NCI-H748 (cell line): Measurements from ENCODE around the gene FAM13B.
"Not testable (repeated sequence)": the region's sequence is repeated elsewhere in the genome, so short reads cannot be mapped to it uniquely, and the experiment has no call there.

Experiments
- DNase-seq: peaks from one replicate; lab custom pipeline; 2025; ENCODE audit not compliant: unreplicated experiment; lab: John Stamatoyannopoulos, UW

Gene FAM13B

DNA sequence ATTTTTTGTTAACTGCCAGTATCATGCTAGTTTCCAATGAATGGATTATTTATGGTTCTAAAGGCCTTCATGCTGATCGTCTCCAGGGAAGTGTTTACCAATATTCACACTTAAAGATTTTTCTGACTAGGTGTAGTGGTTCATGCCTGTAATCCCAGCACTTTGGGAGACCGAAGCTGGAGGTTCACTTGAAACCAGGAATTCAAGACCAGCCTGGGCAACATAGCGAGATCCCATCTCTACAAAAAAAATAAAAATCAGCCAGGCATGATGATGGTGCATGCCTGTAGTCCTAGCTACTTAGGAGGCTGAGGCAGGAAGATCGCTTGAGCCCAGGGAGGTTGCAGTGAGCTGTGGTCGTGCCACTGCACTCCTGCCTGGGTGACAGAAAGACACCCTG is 43.5 kb downstream of the FAM13B start:
- no peak for DNase-seq

DNA sequence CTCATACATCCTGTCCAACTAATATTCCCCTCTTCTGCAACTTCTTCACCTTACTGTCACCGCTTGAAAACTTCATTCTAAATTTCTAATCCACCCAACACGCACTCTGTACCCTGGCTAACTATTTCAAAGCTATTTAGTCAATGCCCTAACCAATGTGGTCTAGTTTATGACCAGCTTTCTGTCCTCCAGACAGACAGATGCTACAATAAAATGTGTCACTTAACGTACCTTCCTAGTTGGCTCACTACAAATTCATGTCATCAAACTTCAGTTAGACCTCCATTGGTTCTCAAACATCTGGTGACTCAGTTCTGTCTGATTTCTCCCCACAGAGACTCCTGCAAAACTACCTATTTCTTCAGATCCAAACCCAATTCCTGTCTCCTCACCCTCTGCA is 57.7 kb downstream of the FAM13B start:
- no peak for DNase-seq

DNA sequence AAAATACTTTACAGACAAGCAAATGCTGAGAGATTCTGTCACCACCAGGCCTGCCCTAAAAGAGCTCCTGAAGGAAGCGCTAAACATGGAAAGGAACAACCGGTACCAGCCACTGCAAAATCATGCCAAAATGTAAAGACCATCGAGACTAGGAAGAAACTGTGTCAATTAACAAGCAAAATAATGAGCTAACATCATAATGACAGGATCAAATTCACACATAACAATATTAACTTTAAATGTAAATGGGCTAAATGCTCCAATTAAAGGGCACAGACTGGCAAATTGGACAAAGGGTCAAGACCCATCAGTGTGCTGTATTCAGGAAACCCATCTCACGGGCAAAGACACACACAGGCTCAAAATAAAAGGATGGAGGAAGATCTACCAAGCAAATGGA is 62.5 kb downstream of the FAM13B start:
- DNase-seq: not testable (repeated sequence)

DNA sequence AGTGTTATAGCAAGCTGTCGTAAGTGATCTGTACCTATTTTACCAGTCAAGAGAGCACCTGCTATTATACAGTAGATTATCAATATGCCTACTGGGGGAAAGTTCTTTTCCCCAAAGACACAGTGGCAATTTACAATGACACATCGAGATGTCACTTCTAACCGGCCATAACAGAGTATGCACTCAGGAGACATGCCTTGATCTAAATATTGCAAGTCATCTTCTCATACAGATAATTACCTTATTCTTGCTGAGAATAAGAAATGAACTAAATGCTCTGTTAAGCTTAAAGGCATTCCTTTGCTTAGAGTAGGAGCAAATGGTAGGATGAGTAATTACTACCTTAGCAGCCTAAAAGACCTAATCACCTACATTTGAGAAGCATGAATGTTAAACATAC is 72.1 kb downstream of the FAM13B start:
- no peak for DNase-seq

DNA sequence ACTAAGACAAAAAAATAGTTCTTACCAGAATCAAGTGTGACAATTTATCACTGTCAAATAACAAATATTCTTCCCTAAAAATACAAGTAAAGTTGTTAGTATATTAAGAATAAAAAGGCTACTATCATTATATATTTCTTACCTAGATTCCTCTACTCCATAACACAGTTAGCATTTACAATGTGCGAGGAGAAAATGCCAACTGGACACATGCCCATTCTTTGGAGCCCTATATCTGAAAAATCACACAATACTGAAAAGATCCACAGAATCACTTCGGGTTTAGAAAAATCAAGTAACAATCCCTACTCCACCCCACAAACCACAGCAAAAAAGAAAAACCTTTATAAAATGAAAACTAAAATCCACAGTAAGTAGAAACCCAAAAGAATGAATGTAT is 72.7 kb downstream of the FAM13B start:
- no peak for DNase-seq

DNA sequence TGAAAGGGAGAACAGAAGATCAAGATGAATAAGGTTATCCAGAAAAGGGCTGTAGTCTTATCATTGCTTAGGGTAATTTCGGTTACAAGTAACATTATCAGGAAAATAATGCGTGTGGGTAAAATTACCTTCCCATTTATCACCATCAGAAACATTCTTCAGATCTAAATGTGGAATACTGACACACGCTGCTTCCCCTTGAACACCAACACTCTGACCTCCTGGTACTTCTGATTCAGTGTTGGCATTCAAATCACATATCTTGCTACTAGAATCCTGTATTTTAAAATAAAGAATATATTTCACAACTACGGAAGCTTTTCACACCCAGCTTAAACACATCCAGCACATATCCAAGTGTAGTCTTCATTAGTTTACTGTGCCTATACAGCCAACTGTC is 73.4 kb downstream of the FAM13B start:
- no peak for DNase-seq

DNA sequence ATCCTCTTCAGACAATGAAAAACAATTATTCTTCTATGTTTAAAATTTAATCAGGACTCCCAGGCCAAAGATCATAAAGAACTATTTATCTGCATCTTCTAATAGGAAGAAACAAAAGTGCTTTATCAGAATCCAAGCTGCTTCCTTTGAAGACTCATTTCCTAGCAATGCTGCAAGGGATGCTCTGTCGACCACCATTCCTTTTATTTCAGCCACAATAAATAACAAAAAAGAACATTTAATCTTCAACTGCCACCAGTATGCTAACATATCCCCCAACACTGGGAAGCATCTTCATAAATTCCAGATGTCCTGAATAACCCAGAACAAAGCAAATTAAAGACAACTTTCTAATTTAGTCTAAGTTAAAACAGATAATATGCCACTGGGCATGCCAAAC is 74.9 kb downstream of the FAM13B start:
- DNase-seq: no peak

DNA sequence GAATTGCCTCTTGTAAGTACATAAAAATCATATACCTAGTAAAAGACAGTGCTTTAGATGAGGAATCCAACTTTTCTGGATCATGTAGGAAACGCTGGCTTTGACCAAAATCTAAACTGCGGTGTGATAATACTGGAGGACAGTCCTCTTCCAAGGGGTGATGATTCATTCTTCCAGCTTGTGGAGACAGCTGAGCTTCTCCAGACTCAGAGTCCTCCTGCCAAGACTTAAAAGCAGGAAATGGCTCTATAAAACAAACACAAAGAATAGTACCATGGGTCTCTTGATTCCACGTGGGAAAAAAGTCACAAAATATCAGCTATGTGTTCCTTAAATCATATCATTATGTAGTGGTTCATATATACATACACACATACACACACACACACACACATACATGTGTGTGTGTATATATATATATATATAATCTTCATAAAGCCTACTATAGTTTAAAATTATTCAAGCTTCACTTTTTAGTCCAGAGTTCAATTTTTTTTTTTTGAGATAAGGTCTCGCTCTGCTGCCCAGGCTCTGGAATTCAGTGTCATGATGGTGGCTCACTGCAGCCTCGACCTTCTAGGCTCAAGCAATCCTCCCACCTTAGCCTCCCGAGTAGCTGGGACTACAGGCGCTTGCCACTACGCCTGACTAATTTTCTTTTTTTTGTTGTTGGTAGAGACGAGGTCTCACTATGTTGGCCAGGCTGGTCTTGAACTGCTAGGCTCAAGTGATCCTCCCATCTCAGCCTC is 78.6 kb downstream of the FAM13B start:
- no peak for DNase-seq

DNA sequence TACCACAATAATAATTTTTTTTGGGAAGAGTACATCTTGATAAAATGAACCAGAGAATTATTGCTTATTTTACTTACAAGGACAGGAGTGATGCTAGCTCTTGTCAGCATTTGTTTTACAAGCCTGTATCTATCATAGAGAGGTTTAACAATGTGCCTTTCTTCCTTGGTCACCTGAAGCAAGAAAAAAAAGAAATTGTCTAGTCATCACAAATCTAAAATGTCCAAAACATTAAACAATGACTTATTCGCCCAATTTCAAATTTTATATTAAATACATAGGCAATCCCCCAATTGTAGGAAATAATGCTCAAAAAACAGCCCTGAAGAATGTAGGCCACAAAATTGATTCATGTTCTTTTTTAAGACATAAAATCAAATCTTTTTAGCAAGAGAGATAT is 87.1 kb downstream of the FAM13B start:
- DNase-seq: no peak

DNA sequence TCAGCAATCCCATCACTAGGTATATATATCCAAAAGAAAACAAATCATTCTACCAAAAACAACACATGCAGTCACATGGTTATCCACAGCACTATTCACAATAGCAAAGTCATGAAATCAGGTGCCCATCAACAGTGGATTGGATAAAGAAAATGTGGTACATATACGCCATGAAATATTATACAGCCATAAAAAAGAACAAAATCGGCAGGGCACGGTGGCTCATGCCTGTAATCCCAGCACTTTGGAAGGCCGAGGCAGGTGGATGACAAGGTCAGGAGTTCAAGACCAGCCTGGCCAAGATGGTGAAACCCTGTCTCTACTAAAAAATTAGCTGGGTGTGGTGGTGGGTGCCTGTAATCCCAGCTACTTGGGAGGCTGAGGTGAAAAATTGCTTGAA is 88.6 kb downstream of the FAM13B start:
- DNase-seq: not testable (repeated sequence)

DNA sequence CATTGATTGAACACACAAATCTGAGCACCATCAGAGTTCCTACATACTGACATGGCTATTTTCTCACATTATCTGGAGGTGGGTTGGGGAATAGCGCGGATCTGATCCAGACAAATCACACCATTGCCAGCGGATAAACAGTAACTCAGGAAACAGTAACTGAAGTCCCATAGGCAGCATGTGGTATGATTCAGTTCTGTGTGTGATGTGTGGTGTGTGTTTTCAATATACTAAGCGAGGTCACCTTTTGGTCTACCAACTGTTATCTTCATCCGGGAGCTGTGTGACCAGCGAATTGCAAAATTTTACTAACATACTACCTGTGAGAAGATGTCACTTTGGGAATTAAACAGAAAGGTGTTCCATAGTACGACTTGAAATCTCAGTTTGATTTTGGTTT is 93.5 kb downstream of the FAM13B start:
- DNase-seq: no peak

DNA sequence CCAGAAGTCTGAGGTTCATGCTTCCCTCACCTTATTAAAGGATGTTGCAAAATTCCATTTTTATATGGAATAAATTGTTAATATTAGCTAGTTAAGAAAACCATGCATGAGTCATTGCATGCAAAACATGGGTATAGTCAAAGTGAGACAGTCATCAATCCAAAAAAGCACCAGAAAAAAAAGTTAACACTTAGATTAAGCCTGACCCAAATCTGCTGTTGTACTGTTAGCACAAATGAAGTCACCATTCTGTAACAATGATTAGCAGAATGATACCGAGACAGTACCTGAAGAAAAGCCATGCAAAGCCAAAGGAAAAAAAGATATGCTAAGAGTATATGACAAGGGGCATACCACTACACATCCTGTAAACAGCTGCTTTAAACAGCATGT is 94.1 kb downstream of the FAM13B start:
- DNase-seq: no peak

DNA sequence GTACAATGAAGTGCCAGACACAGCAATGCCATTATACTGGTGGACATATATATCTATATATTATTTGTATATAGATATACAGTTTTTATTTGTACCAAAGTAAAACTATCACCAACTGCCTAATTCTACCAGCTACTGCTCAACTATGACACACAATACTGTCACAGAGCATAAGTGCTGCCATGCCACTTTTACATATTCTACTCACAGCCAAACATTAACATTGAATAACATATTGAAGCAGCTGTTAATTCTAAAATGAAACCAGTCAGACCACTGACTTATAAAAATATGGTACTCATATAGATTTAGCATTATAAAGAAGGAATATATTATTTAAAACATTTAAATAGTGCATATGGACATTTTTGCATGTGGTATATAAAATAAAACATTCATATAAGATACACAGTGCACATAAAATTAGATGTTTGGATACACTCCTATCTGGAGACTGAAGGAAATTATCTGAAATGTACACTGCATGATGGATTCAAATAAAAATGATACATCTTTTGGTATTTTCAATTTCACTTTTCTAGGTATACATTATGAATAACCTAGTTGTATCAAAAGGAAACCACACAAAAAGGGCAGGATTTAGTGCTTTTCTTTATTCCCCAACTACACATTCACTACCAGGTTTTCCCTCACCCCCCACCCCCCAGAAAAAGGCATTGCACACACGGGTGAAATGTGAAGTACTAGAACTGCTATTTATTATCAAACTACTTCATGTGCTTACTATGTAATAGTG is 94.7 kb downstream of the FAM13B start:
- no peak for DNase-seq

DNA sequence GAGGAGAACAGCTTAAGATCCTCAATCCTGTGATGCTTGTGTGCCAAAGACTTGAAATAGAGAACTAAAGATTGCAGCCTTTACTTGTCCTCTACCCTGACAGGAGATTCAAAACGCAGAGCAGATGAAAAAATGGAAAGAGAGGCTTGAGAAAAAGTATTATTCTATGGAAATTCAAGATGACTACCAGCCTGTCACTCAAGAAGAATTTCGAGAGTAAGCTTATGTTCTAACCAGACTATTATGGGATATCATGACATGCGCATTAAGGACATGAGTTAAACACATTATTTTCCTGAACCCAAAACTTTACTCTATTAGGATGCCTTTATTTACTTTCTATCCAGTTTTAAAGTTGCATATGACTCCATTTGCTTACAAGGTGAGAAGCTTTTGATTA is 97.2 kb downstream of the FAM13B start:
- DNase-seq: no peak

DNA sequence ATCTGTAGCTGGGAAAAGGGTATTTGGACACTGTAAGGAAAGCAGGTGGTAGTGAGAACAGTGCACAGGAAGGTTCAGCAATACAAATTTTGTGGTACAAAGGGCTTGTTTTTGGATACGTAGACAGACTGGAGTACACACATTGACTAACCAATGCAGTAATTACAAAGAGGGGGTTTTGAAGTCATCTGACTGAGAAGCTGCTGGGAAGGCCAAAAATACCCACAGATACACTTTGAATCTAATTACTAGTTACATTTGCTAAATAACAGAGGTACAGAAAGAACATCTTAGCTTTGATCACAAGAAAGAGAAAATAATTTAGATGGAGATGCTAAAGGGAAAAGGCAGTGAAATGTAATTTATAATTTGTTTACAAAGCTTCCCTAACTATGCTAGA is 97.7 kb downstream of the FAM13B start:
- no peak for DNase-seq

DNA sequence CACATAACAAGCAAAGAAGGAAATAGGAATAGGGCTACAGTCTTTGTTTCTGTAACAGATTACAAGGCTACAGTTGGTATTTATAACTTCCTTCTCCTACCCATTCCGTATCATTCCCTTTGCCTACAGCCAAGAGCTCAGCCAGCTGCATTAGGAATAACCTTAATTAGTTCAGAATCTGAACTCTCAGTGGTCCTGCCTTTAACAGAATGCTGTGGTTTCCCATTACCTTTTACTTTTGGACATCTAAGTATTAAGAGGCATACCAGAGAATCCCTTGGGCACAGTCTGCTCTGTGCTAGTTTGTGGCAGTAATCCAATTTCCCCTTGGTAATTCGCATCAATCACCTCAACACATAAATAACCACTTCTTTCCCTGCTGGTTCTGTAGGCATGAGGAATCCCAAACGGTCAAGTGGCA is 99.4 kb downstream of the FAM13B start:
- DNase-seq: no peak

DNA sequence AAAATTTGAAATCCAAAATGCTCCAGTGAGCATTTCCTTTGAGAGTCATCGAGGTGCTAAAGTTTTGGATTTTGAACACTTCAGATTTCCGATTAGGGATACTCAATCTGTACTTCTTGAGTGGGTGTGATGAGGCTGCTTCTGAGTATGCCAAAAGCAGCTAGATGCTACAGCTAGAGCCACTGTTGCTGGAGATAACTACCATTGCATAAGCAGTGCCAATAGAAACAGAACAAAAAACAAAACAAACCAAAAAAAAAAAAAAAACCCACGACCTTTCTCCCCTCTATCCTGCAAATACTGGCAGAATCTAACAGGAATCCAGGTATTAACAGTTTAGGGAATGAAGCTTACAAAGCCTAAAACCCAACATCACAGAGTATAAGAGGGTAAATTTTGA is 100.1 kb downstream of the FAM13B start:
- DNase-seq: no peak

DNA sequence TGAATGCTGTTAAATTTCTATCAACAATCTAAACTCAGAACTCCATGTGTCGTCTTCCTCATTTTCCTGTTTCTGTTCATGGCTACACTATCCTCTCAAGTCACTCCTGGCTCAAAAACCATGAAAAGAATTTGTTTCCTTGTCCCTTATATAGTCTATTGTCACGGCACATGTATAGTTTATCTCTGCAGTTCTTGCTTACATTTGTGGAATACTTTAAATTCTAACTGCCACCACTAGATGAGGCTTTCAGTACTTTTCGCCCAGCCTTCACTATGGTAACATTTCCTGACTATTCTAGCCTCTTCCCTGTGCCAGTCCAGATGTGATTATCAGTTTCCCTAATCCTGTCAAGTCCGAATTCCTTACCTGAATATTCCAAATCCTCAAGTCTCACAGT is 109.0 kb downstream of the FAM13B start:
- DNase-seq: no peak

DNA sequence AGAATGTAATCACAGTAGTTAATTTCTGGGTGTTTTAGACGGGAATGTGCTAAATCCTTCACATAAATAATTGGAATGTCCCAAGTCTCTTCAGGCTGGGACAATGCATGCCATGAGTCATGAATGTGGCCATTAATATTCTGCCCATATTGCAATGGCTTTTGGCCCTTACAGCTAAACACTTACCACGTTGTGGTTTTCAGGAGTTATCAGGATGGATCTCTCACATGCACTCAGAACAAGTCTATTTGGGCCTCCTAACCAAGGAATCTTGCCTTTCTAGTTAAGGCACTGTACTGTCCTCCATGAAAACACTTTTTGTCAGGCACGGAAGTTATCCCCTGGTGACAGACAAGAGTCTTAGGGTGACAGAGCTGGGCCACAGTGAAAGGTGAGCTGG is 110.9 kb downstream of the FAM13B start:
- no peak for DNase-seq

DNA sequence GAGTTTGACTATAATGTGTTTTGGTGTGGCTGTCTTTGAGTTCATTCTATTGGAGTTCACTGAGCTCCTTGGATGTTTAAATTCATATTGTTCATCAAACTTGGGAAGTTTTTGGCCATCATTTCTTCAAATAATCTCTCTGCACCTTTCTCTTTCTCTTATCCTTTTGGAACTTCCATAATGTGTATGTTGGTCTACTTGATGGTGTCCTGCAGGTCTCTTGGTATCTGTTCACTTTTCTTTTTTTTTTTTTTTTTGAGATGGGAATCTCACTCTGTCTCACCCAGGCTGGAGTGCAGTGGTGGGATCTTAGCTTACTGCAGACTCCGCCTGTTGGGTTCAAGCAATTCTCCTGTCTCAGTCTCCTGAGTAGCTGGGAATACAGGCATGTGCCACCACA is 116.0 kb downstream of the FAM13B start:
- no peak for DNase-seq

DNA sequence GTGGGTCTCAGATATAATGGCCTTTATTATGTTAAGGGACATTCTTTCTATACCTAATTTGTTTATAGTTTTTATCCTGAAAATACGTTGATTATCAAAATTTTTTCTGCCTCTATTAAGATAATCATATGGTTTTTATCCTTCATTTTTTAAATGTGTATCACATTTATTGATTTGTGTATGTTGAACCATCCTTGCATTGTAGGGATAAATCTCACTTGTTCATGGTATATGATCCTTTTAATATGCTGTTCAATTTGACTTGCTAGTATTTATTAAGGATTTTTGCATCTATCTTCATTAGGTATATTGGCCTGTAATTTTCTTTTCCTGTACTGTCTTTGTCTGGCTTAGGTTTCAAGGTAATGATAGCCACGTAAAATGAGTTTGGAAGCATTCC is 118.1 kb downstream of the FAM13B start:
- no peak for DNase-seq

DNA sequence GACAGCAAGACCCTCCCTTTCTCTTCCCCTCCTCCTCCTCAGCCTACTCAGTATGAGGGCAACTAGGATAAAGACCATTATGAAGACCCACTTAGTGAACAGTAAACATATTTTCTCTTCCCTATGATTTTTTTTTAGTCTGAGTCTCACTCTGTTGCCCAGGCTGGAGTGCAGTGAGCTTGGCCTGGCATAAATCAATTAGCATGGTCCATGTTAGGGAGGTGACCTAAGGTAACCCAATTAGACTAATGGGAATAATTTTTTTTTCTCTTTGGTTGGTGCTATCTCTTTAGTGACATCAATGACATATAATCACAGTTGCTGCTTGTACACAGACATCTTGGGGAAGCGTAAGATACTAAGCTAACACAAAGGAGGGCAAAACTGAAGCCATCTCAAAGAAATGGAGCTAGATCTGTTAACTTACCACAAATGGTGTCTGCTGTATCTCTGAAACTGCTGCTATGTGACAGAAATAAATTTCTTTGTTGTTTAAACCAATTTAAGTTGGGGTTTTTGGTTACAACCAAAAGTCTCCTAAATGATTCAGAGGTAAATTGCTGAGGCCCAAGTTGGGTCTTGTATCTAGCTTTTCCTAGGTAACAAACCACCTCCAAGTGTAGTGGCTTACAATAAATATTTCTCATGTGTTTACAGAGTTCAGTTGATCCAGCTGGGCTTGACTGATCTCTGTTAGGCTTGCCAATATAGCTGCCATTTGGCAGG is 130.3 kb downstream of the FAM13B start:
- no peak for DNase-seq
